CD4-positive, alpha-beta T cell treated with Interleukin-4 for 1 hour (primary cell): Measurements from ENCODE around the gene NPTXR.

Experiments used
- DNase-seq, 2 donors: peaks; one replicate each; pipeline ENCODE4 v3.0.0-alpha.2; 2020 to 2022

NPTXR gene

GRCh38 chr22:38843657-38844314 lies at the start of gene NPTXR:
Gene NPTXR, minus strand, starts transcription at chr22:38844028.
- DNase-seq: peak; percentile 20 to 29

- no peak for DNase-seq
Observed at GRCh38 chr22:38891256-38891655, 47.4 kb upstream of the NPTXR start.

- DNase-seq: no peak
Observed at GRCh38 chr22:38890377-38890776, 46.5 kb upstream of the NPTXR start.

- no peak for DNase-seq
Observed at GRCh38 chr22:38886333-38886732, 42.5 kb upstream of the NPTXR start.

GRCh38 chr22:38882972-38883622 lies 39.3 kb upstream of the NPTXR start:
- DNase-seq: no peak

GRCh38 chr22:38881997-38882879 lies 38.4 kb upstream of the NPTXR start:
- DNase-seq: no peak

- no peak for DNase-seq
Observed at GRCh38 chr22:38881464-38881871, 37.6 kb upstream of the NPTXR start.

GRCh38 chr22:38879961-38880360 lies 36.1 kb upstream of the NPTXR start:
- no peak for DNase-seq

- DNase-seq: no peak
Observed at GRCh38 chr22:38879108-38879729, 35.4 kb upstream of the NPTXR start.

- DNase-seq: no peak
Observed at GRCh38 chr22:38878001-38878400, 34.2 kb upstream of the NPTXR start.

- no peak for DNase-seq
Observed at GRCh38 chr22:38874529-38875222, 30.8 kb upstream of the NPTXR start.

- DNase-seq: peak; percentile 25 to 58
Observed at GRCh38 chr22:38873469-38874411, 29.9 kb upstream of the NPTXR start.

GRCh38 chr22:38872831-38873248 lies 29.0 kb upstream of the NPTXR start:
- peak in 1 of 2 donors; percentile 17 for DNase-seq

GRCh38 chr22:38872172-38872830 lies 28.5 kb upstream of the NPTXR start, which contains the start of gene CBX6:
Gene CBX6, minus strand, starts transcription at chr22:38872216. Its CDS starts 26 bp downstream, at chr22:38872190.
- peak; percentile 93 to 95 for DNase-seq

- DNase-seq: peak in 1 of 2 donors; percentile 32
Observed at GRCh38 chr22:38871360-38872171, 27.7 kb upstream of the NPTXR start.

GRCh38 chr22:38870791-38871359 lies 27.0 kb upstream of the NPTXR start:
- peak in 1 of 2 donors; percentile 6 for DNase-seq

- DNase-seq: peak; percentile 87 to 88
Observed at GRCh38 chr22:38870312-38870741, 26.5 kb upstream of the NPTXR start.

GRCh38 chr22:38869663-38870062 lies 25.8 kb upstream of the NPTXR start:
- DNase-seq: peak in 1 of 2 donors; percentile 1

GRCh38 chr22:38868886-38869381 lies 25.1 kb upstream of the NPTXR start:
- peak; percentile 81 for DNase-seq
